Activated CD4-positive, CD25-positive, alpha-beta regulatory T cell (primary cell): ENCODE results near the gene GNA15.

ENCODE experiments used
- DNase-seq, 4 experiments: peaks; one replicate each; lab custom pipeline; 2025; lab: John Stamatoyannopoulos, UW

The GNA15 gene

GRCh38 chr19:3175781-3176714 lies 40.2 kb downstream of the GNA15 start:
- DNase-seq, result no peak

DNA sequence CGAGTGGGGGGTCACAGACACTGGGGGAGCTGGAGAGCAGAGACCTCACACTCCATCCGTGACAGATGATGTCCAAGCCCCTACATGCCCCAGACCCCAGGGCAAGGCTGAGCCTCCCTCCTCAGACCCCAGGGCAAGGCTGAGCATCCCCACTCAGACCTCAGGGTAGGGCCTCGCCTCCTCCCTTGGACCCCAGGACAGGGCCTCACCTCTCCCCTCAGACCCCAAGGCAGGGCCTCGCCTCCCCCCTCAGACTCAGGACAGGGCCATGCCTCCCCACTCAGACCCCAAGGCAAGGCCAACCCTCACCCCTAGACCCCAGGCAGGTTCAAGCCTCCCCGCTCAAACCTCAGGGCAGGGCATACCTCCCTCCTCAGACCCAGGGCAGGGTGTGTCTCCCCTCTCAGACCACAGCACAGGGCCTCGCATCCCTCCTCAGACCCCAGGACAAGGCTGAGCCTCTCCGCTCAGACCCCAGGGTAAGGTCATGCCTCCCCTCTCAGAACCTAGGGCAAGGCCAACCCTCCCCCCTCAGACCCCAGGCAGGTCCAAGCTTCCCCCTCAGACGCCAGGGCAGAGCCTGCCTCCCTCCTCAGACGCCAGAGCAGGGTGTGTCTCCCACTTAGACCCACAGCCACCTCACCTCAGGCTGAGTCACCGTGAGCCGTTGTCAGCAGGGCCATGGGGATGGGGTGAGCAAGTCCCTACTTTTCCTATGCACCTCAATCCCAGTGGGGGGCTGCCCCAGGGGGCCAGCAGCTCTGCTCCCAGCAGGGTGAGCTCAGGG lies 41.1 kb downstream of the GNA15 start:
- peak; percentile 36 to 63 (median 44) for DNase-seq

DNA sequence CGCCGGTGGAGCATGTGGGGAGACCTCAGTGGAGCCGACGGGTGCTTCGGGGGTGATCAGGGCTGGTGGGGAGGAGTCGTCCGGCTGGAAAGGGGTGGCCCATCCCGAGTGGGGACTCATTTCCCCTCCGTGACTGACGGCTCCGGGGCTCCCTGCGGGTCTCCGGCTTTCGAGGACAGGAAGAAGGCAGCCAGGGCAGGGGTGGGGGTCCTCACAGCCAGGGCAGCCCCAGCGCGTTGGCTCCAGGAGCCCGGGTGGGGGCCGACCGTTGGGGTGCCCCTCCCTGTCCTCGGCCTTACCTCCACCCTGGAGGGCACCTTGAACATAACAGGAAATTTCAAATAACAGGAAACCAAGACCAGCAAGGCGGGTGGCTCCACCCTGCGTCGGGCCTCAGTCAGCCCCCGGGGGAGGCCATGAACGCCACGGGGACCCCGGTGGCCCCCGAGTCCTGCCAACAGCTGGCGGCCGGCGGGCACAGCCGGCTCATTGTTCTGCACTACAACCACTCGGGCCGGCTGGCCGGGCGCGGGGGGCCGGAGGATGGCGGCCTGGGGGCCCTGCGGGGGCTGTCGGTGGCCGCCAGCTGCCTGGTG lies 42.6 kb downstream of the GNA15 start, which contains the start of gene S1PR4:
Gene S1PR4 (plus strand): TSS at position 393 of the 596 bp plus-strand sequence. CDS start 24 bp downstream, at position 417.
- DNase-seq, result peak in 3 of 4 experiments; percentile 33 to 75 (median 62)

DNA sequence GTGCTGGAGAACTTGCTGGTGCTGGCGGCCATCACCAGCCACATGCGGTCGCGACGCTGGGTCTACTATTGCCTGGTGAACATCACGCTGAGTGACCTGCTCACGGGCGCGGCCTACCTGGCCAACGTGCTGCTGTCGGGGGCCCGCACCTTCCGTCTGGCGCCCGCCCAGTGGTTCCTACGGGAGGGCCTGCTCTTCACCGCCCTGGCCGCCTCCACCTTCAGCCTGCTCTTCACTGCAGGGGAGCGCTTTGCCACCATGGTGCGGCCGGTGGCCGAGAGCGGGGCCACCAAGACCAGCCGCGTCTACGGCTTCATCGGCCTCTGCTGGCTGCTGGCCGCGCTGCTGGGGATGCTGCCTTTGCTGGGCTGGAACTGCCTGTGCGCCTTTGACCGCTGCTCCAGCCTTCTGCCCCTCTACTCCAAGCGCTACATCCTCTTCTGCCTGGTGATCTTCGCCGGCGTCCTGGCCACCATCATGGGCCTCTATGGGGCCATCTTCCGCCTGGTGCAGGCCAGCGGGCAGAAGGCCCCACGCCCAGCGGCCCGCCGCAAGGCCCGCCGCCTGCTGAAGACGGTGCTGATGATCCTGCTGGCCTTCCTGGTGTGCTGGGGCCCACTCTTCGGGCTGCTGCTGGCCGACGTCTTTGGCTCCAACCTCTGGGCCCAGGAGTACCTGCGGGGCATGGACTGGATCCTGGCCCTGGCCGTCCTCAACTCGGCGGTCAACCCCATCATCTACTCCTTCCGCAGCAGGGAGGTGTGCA lies 43.3 kb downstream of the GNA15 start:
- no peak for DNase-seq

DNA sequence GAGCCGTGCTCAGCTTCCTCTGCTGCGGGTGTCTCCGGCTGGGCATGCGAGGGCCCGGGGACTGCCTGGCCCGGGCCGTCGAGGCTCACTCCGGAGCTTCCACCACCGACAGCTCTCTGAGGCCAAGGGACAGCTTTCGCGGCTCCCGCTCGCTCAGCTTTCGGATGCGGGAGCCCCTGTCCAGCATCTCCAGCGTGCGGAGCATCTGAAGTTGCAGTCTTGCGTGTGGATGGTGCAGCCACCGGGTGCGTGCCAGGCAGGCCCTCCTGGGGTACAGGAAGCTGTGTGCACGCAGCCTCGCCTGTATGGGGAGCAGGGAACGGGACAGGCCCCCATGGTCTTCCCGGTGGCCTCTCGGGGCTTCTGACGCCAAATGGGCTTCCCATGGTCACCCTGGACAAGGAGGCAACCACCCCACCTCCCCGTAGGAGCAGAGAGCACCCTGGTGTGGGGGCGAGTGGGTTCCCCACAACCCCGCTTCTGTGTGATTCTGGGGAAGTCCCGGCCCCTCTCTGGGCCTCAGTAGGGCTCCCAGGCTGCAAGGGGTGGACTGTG lies 44.0 kb downstream of the GNA15 start:
- no peak for DNase-seq

- DNase-seq, result no peak
These were observed 48.1 kb downstream of the GNA15 start for GRCh38 chr19:3183721-3184641.

- peak; percentile 51 to 68 (median 58) for DNase-seq
These were observed 49.1 kb downstream of the GNA15 start for GRCh38 chr19:3184847-3185460.

DNA sequence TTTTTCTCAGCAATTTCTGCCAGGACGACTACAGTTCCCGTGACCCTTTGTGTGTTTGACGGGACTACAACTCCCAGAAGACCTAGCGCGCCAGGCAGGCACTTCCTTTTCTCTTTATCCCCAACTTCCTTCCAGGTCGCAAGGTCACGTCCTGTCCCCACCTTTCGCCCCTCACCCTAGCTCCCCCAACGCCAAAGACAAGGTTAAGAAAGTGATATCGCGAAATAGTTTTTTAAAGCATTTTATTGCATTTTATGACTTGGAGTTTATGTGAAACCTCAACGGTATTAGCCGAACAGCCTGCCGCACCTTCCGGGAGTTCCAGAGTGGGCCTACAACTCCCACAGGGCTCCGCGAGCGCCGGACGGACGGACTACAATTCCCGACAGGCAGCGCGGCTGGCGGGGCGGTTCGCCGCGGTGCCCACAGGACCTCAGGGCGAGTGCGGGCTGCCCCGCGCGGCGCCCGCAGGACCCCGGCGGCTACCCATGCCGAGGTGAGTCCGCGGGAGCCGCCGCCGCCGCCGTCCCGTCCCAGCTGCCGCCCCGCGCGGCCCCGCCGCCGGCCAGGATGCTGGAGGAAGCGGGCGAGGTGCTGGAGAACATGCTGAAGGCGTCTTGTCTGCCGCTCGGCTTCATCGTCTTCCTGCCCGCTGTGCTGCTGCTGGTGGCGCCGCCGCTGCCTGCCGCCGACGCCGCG lies 49.8 kb downstream of the GNA15 start, which contains the start of gene NCLN:
Gene NCLN (plus strand): TSS at position 470 of the 699 bp plus-strand sequence. CDS start 101 bp downstream, at position 571.
- peak; percentile 87 to 92 (median 90) for DNase-seq

DNA sequence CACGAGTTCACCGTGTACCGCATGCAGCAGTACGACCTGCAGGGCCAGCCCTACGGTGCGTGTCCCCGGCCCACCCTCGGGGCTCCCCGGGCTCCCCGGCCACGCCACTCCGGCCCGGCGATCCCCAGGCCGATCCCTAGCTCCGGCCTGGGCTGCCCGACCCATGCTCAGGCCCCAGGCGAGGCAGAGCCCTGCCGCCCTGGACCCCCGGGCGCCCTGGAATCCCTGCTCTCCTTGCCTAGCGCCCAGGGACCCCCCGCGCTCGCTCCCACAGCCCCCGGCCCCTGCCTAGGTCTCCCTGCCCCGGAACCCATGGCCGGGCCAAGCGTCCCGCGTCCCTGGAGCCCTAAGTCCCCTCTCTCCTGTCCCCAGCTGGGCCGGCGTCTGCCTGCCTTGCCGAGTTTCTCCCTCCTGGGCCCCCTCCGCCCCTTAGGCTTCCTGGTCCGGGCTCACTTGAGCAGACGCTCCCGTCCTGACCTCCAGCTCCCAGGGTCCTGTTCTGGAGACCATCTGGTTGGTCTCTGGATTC lies 50.4 kb downstream of the GNA15 start:
- no peak for DNase-seq

DNA sequence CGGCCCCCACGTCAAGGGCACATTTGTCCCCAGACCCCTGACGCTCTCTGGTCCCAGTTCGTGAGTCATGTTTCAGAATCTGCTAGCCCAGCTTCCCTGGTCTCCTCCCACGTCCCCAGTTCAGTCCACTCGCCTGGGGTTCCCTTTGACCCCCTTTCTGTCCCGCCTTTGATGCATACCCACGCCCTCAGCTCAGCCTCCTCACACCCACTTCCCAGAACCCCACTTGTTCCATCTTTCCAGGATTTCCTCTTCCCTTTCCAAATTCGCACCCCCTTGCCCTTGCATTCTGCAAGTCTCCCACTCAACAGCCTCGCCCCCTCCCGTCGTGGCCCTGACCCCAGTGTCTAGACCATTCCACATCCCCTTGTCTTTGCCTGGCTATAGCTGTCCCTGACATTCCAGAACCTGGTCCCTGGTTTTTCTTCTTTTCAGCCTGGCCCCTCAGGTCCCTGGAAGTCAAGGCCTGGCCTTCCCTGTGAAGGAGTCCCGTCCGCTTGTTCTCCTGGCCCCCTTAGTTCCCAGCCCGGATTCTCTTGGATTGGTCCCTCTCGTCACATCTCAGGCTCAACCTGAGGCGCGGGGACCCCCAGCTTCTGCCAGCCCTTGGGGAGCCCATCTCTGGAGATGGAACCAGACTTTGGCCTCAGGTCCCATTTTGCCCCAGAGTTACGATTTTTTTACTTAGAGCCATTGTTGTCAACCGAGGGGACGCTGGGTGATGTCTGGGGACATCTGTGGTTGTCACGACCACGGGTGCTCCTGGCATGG lies 51.2 kb downstream of the GNA15 start:
- DNase-seq, result no peak

GRCh38 chr19:3187662-3188511 lies 52.1 kb downstream of the GNA15 start:
- no peak for DNase-seq

DNA sequence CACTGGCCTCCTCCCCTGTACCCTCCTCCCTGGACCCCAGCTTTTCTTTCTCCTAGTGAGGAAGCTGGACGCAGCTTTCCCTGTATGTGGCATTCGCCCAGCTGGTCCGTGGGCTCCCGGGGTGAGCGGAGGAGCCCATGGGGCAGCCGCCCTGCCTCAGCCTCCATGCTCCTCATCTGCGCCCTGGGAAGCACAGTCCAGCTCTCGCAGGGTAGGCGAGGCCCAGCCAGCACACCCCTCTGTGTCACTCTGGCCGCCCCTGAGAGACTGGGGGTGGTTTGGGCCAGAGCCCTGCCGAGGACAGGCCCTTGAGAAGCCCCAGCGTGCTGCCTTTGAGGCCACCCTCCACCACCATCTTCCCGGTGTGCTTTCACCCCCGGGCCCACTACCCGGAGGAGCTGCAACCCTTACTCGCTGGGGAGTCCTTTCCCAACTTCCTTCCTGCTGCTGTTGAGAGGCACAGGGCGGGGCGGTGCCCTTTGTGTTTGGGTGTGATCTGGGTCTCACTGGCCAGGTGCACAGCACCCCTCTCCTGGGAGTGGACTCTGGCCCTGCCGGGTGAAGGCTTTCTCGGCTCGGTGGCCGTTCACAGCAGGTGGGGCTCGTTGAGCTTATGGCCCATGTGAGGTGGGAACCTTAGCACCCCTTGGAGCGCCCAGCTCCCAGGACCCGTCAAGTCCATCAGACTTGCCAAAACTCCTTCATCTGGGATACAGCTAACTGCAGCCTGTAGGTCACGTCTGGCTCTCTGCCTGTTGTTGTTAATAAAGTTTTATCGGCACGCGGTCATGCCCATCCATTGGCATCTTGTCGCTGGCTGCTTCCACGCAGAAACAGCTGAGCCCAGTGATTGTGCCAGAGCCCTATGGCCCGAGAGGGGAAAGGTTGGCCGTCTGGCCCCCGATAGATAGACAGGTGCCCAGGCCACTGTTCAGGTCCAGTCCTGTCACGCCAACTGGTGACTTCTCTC lies 53.1 kb downstream of the GNA15 start:
- no peak for DNase-seq

DNA sequence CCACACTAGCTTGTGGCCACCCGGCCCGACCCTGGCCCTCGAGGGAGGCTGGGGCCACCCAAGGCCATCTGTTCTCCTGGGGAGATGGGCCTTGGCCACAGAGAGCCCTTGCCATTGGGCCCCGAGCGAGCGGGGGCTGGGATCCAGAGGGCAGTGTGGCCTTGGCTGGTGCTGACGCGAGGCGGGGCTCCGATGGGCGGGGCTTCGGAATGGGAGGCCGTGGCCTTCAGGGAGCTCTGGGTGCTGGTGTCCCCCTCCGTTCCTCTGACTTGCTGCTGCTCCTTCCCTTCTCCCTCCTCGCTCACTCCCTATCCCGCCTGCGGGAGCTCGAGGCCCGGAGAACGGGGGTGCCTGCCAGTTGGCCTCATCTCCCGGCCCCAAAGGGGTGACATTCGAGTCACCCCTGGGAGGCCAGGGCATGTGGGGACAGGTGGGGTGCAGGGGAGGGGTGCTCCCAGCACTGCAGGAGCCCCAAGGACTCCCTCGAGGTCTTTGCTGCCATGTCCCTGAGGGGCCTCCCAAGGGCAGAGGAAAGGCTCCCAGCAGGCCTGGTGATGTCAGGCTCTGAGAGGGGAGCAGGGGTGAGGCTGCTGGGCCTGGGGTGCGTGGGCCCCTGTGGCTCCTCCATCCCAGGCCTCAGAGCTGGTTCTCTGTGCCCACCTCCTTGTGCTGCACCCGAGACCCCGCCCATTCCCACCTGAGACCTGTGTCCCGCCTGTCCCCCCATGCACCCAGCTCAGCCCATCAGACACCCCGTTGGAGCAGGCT lies 54.1 kb downstream of the GNA15 start:
- DNase-seq, result no peak

DNA sequence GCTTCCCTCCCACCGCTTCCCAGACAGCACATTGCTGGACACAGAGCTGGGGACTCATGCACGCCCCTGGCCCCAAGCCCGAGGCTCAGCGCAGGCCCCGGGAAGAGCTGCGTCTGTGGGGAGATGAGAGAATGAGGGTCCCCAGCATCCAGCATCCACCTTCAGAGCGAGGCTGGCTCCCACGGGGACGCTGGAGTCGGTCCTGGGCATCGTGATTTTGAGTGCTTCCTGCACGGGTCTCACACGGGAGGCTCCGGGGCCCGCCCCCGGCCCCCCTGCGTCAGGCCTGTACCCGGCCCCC lies 54.6 kb downstream of the GNA15 start:
- no peak for DNase-seq
